HepG2 (cell line): ENCODE results near the gene ANXA2. TPM values are rescaled to one million over a fixed set of nuclear protein-coding genes. Genes with fewer than 3 reads are reported as not detected.

Experiments used
- ATAC-seq: fragments of 200-7000 bp; cut with Tn5 transposase; 3 replicates; pipeline ENCODE4 v1.9.1; 2020; ENCODE audit warnings: mild to moderate bottlenecking, moderate library complexity
- BruUV-seq: library from RNA; stranded (reverse); fragments of 400-500 nt; replicated peaks from 2 replicates; lab custom pipeline; 2021; lab: Mats Ljungman, UMichigan
- CTCF ChIA-PET: fragments of 300-600 bp; formaldehyde crosslinking; extraction: SDS; loops from one replicate; lab custom pipeline; 2021; ENCODE audit warnings: low total read pairs, inconsistent platforms, low intra/inter-chr PET ratio; lab: Yijun Ruan, JAX
- POLR2A ChIA-PET: fragments of 350-600 bp; sonication (Branson Sonifier 250); formaldehyde crosslinking; loops from one replicate; lab custom pipeline; 2020; ENCODE audit warnings: antibody characterized with exemption, inconsistent platforms; lab: Yijun Ruan, JAX
- DNase-seq: peaks from one replicate; pipeline ENCODE4 v3.0.0-alpha.2; 2015; ENCODE audit warnings: low spot score
- FAIRE-seq: peaks from 3 replicates; lab custom pipeline; 2011; peaks lifted over from hg19 to GRCh38; lab: Jason Lieb, UNC
- H2AFZ ChIP-seq: one replicate; pipeline ENCODE4 v1.6.1; 2011; ENCODE audit warnings: low read length, inconsistent platforms
- H3K27ac ChIP-seq: fragments of 300-600 bp; 3 replicates; pipeline ENCODE4 v1.8.0; 2011; ENCODE audit warnings: mixed run types, mild to moderate bottlenecking, mixed read lengths, low read length, inconsistent platforms; ENCODE audit not compliant: insufficient read depth; ENCODE audit errors: extremely low read length
- H3K27me3 ChIP-seq, 2 experiments: fragments of 200-600 bp in 1 of 2; 2 replicates in 1 of 2; 3 replicates in 1 of 2; pipeline versions ENCODE4 v1.6.0 to v1.8.0; 2011; ENCODE audit warnings: low read length in 2 of 2, mild to moderate bottlenecking in 2 of 2, moderate library complexity in 2 of 2, inconsistent platforms in 1 of 2; ENCODE audit not compliant: insufficient read depth in 2 of 2, control insufficient read depth in 1 of 2
- H3K36me3 ChIP-seq, 2 experiments: fragments of 200-600 bp in 1 of 2; replicated peaks in 1 of 2; 2 replicates in 1 of 2; 3 replicates in 1 of 2; pipeline versions ENCODE4 v1.5.1 to v1.8.0; 2011; ENCODE audit warnings: low read length in 2 of 2, inconsistent platforms in 1 of 2; ENCODE audit not compliant: insufficient read depth in 2 of 2, control insufficient read depth in 1 of 2
- H3K4me1 ChIP-seq: 2 replicates; pipeline ENCODE4 v1.5.1; 2012; ENCODE audit warnings: low read length, inconsistent platforms; ENCODE audit not compliant: insufficient read depth
- H3K4me2 ChIP-seq: 2 replicates; pipeline ENCODE4 v1.6.0; 2011; ENCODE audit warnings: low read depth, low read length, inconsistent platforms
- H3K4me3 ChIP-seq, 3 experiments: fragments of 200-600 bp in 1 of 3; sonication (generic), shearing (Covaris generic) in 1 of 3; replicated peaks in 1 of 3; 2 replicates each; pipeline ENCODE4 v1.5.1; 2011 to 2016; ENCODE audit warnings: low read length in 3 of 3, inconsistent platforms in 2 of 3, low read depth in 2 of 3, mild to moderate bottlenecking in 2 of 3, control low read depth in 1 of 3, mixed read lengths in 1 of 3; ENCODE audit not compliant: insufficient read depth in 1 of 3
- H3K79me2 ChIP-seq: one replicate; pipeline ENCODE4 v1.6.1; 2011; ENCODE audit warnings: low read length, inconsistent platforms; ENCODE audit not compliant: insufficient read depth
- H3K9ac ChIP-seq: 2 replicates; pipeline ENCODE4 v1.6.0; 2011; ENCODE audit warnings: mild to moderate bottlenecking, low read depth, low read length, inconsistent platforms; ENCODE audit not compliant: insufficient read depth
- H3K9me3 ChIP-seq: 2 replicates; pipeline ENCODE4 v1.5.1; 2012; ENCODE audit warnings: mild to moderate bottlenecking, low read length
- H4K20me1 ChIP-seq: 2 replicates; pipeline ENCODE4 v1.6.0; 2011; ENCODE audit warnings: inconsistent platforms, mild to moderate bottlenecking, low read length, moderate library complexity; ENCODE audit not compliant: insufficient read depth
- ARID3A ChIP-seq: IDR thresholded peaks from 2 replicates; pipeline ENCODE4 v1.6.1; 2012; ENCODE audit warnings: low read depth, low read length, improper control_type of control experiment
- ELF4 ChIP-seq: sonication (generic); formaldehyde crosslinking; IDR thresholded peaks from 2 replicates; pipeline ENCODE4 v1.5.0; 2020; ENCODE audit warnings: missing genetic modification reagents, mild to moderate bottlenecking, moderate library complexity, borderline replicate concordance
- HNRNPUL1 ChIP-seq: fragments of 200-400 bp; formaldehyde crosslinking; IDR thresholded peaks from 2 replicates; pipeline ENCODE4 v1.6.1; 2017; ENCODE audit warnings: low read depth, mild to moderate bottlenecking, low read length, moderate library complexity
- PAWR ChIP-seq: sonication (generic); formaldehyde crosslinking; IDR thresholded peaks from 2 replicates; pipeline ENCODE4 v1.4.0; 2020; ENCODE audit warnings: missing genetic modification reagents, mild to moderate bottlenecking, borderline replicate concordance
- ZFP37 ChIP-seq: sonication (generic); formaldehyde crosslinking; IDR thresholded peaks from 2 replicates; pipeline ENCODE4 v1.4.0; 2020; ENCODE audit warnings: missing genetic modification reagents, borderline replicate concordance
- ZSCAN12 ChIP-seq: sonication (generic); formaldehyde crosslinking; IDR thresholded peaks from 2 replicates; pipeline ENCODE4 v1.9.0; 2021; ENCODE audit warnings: mild to moderate bottlenecking, missing genetic modification reagents
- WGBS: methylation state at CpG from one replicate; pipeline ENCODE4 v1.1.6; 2017; ENCODE audit warnings: low lambda C conversion rate; 5-methylcytosine and 5-hydroxymethylcytosine counted together
- in situ Hi-C: cut with HindIII; loops from 2 replicates; pipeline ENCODE4 v1.10.0; 2017; ENCODE audit warnings: low pct_unique_long_range_greater_than_20kb; ENCODE audit not compliant: extremely low pct_ligation_motif_present
- intact Hi-C: fragments of 100-400 bp; cut with micrococcal nuclease; formaldehyde crosslinking; loops from one replicate; pipeline ENCODE4 v1.10.0; 2022; ENCODE audit not compliant: unreplicated experiment
- polyA plus RNA-seq, 8 experiments: library from polyadenylated mRNA; depleted of rRNA in 3 of 8; stranded (reverse) in 7 of 8; unstranded in 1 of 8; fragments of >200 nt; fragmentation: Illumina TruSeq in 4 of 8; extraction: Trizol in 4 of 8; gene quantifications; 2 replicates each; pipeline versions ENCODE4 v1.2.1 to v1.2.3, GENCODE V29; 2011 to 2016; ENCODE audit warnings: low read depth in 4 of 8, missing spikeins in 1 of 8, mixed read lengths in 1 of 8; ENCODE audit not compliant: insufficient read depth in 1 of 8
- total RNA-seq, 5 experiments: library from RNA; depleted of rRNA; stranded (reverse); fragments of >200 nt; fragmentation: Illumina TruSeq; extraction: Trizol; gene quantifications; 2 replicates each; pipeline ENCODE4 v1.2.3, GENCODE V29; 2016; ENCODE audit warnings: low read depth in 1 of 5
- TF ChIP-seq, protein P1 (sequence below): sonication (generic); formaldehyde crosslinking; IDR thresholded peaks from 2 replicates; pipeline ENCODE4 v1.8.1; 2022; ENCODE audit warnings: low read depth, mild to moderate bottlenecking, missing genetic modification reagents
- TF ChIP-seq, protein P2 (sequence below): sonication (generic); formaldehyde crosslinking; IDR thresholded peaks from 2 replicates; pipeline ENCODE4 v1.5.1; 2020; ENCODE audit warnings: mild to moderate bottlenecking, missing genetic modification reagents, moderate library complexity
- TF ChIP-seq, protein P3 (sequence below): conservative IDR thresholded peaks from 2 replicates; pipeline ENCODE4 v1.6.1; 2018; ENCODE audit warnings: missing genetic modification reagents
- TF ChIP-seq, protein P4 (sequence below): sonication (generic); formaldehyde crosslinking; IDR thresholded peaks from 2 replicates; pipeline ENCODE4 v1.5.1; 2020; ENCODE audit warnings: missing genetic modification reagents, mild to moderate bottlenecking, borderline replicate concordance
- TF ChIP-seq, protein P5 (sequence below): sonication (generic); formaldehyde crosslinking; IDR thresholded peaks from 2 replicates; pipeline ENCODE4 v1.9.0; 2021; ENCODE audit warnings: missing genetic modification reagents, borderline replicate concordance

ANXA2 gene
- total and polyA plus RNA-seq, 2 of the 13 experiments (the other 11 are each of a cell fraction or from before 2014, with no cell fraction given): 196 to 613 TPM

GRCh38 chr15:60423537-60423936, 25.8 kb upstream of the ANXA2 start:
- Histone ChIP-seq H4K20me1 (no peaks in the 10 kb centered on the region), H3K4me1 (peaks cover 25% of the 10 kb centered on the region), H3K9me3 (no peaks in the 10 kb centered on the region), H3K79me2 (no peaks in the 10 kb centered on the region), H2AFZ (no peak overlapping the region), H3K36me3 (peaks cover 4 to 11% of the 10 kb centered on the region in 2 experiments; a peak in 4 of 5 replicates), H3K4me2 (no peak overlapping the region), H3K9ac (no peak overlapping the region), H3K4me3 (no peak overlapping the region), H3K27me3 (no peaks in the 10 kb centered on the region), H3K27ac (no peak overlapping the region)
- WGBS: 83% methylated on average over 2 of the region's 2 CpGs
- intact Hi-C loops: no loop called here
- FAIRE-seq: no peak
- BruUV-seq: no TSS peak
- DNase-seq: peak; percentile 44
- CTCF ChIA-PET: no interaction called here
- ATAC-seq: no peak
- in situ Hi-C loops: no loop called here
- POLR2A ChIA-PET: no interaction called here
- TF ChIP-seq HNRNPUL1: no peak
- TF ChIP-seq, protein P1, sequence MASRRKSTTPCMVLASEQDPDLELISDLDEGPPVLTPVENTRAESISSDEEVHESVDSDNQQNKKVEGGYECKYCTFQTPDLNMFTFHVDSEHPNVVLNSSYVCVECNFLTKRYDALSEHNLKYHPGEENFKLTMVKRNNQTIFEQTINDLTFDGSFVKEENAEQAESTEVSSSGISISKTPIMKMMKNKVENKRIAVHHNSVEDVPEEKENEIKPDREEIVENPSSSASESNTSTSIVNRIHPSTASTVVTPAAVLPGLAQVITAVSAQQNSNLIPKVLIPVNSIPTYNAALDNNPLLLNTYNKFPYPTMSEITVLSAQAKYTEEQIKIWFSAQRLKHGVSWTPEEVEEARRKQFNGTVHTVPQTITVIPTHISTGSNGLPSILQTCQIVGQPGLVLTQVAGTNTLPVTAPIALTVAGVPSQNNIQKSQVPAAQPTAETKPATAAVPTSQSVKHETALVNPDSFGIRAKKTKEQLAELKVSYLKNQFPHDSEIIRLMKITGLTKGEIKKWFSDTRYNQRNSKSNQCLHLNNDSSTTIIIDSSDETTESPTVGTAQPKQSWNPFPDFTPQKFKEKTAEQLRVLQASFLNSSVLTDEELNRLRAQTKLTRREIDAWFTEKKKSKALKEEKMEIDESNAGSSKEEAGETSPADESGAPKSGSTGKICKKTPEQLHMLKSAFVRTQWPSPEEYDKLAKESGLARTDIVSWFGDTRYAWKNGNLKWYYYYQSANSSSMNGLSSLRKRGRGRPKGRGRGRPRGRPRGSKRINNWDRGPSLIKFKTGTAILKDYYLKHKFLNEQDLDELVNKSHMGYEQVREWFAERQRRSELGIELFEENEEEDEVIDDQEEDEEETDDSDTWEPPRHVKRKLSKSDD (CRISPR knock-in tag): no peak
- TF ChIP-seq ELF4 (CRISPR knock-in tag): no peak
- TF ChIP-seq, protein P2, sequence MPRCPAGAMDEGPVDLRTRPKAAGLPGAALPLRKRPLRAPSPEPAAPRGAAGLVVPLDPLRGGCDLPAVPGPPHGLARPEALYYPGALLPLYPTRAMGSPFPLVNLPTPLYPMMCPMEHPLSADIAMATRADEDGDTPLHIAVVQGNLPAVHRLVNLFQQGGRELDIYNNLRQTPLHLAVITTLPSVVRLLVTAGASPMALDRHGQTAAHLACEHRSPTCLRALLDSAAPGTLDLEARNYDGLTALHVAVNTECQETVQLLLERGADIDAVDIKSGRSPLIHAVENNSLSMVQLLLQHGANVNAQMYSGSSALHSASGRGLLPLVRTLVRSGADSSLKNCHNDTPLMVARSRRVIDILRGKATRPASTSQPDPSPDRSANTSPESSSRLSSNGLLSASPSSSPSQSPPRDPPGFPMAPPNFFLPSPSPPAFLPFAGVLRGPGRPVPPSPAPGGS (CRISPR knock-in tag): no peak
- no peak for TF ChIP-seq ZFP37 (CRISPR knock-in tag)
- TF ChIP-seq, protein P3, sequence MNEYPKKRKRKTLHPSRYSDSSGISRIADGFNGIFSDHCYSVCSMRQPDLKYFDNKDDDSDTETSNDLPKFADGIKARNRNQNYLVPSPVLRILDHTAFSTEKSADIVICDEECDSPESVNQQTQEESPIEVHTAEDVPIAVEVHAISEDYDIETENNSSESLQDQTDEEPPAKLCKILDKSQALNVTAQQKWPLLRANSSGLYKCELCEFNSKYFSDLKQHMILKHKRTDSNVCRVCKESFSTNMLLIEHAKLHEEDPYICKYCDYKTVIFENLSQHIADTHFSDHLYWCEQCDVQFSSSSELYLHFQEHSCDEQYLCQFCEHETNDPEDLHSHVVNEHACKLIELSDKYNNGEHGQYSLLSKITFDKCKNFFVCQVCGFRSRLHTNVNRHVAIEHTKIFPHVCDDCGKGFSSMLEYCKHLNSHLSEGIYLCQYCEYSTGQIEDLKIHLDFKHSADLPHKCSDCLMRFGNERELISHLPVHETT (CRISPR knock-in tag): no peak
- no peak for TF ChIP-seq PAWR
- TF ChIP-seq, protein P4, sequence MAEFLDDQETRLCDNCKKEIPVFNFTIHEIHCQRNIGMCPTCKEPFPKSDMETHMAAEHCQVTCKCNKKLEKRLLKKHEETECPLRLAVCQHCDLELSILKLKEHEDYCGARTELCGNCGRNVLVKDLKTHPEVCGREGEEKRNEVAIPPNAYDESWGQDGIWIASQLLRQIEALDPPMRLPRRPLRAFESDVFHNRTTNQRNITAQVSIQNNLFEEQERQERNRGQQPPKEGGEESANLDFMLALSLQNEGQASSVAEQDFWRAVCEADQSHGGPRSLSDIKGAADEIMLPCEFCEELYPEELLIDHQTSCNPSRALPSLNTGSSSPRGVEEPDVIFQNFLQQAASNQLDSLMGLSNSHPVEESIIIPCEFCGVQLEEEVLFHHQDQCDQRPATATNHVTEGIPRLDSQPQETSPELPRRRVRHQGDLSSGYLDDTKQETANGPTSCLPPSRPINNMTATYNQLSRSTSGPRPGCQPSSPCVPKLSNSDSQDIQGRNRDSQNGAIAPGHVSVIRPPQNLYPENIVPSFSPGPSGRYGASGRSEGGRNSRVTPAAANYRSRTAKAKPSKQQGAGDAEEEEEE (CRISPR knock-in tag): no peak
- TF ChIP-seq ARID3A: no peak
- no peak for TF ChIP-seq ZSCAN12 (CRISPR knock-in tag)
- TF ChIP-seq, protein P5, sequence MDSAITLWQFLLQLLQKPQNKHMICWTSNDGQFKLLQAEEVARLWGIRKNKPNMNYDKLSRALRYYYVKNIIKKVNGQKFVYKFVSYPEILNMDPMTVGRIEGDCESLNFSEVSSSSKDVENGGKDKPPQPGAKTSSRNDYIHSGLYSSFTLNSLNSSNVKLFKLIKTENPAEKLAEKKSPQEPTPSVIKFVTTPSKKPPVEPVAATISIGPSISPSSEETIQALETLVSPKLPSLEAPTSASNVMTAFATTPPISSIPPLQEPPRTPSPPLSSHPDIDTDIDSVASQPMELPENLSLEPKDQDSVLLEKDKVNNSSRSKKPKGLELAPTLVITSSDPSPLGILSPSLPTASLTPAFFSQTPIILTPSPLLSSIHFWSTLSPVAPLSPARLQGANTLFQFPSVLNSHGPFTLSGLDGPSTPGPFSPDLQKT (CRISPR knock-in tag): no peak
